Embryonic facial prominence (tissue), 1 donor: ENCODE results near the gene RND2.

Experiments used
- DNase-seq: peaks from one replicate; pipeline ENCODE4 v3.0.0-alpha.2; 2016; ENCODE audit errors: extremely low spot score

RND2 gene

GRCh38 chr17:43074869-43075268 is 49.8 kb downstream of the RND2 start:
- DNase-seq: no peak

- no peak for DNase-seq
Observed at GRCh38 chr17:43079641-43080302, 54.7 kb downstream of the RND2 start.
